ENCODE measurements around the gene MTRR. TPM values are rescaled to one million over a fixed set of nuclear protein-coding genes. Genes with fewer than 3 reads are reported as not detected.
A peak's percentile ranks its signal among the peaks of the same experiment; 100 is the strongest.

The MTRR gene
- total RNA-seq, 2 donors from 2014 or later = 37.4 to 44.0 TPM

DNA sequence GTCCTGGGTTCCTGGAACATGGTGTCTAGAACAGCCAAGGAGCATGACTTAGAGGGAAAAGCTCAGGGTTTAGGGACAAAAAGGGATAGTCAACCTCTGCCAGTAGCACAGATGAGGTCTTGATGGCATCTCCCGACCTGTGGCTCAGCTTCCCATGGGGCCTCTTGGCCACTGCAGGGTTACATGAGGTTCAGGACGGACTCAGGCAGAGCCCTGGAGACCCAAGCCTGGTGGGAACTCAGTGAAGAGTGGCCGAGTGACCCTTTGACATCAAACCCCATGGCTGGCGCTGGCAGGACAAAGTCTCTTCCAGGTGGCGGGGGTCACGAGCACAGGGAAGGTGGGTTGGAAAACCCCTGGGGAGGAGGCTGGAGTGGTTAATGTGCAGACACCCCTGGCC is 57.8 kb downstream of the MTRR start:
- intact Hi-C loops (cut with DNase I, micrococcal nuclease) = loop anchor here in 1 of 2 donors (10.0 kb wide), 1 partner anchor 1288 kb away; no protein-coding TSS in a partner anchor
- DNase-seq (no peak), ATAC-seq (no peak)

DNA sequence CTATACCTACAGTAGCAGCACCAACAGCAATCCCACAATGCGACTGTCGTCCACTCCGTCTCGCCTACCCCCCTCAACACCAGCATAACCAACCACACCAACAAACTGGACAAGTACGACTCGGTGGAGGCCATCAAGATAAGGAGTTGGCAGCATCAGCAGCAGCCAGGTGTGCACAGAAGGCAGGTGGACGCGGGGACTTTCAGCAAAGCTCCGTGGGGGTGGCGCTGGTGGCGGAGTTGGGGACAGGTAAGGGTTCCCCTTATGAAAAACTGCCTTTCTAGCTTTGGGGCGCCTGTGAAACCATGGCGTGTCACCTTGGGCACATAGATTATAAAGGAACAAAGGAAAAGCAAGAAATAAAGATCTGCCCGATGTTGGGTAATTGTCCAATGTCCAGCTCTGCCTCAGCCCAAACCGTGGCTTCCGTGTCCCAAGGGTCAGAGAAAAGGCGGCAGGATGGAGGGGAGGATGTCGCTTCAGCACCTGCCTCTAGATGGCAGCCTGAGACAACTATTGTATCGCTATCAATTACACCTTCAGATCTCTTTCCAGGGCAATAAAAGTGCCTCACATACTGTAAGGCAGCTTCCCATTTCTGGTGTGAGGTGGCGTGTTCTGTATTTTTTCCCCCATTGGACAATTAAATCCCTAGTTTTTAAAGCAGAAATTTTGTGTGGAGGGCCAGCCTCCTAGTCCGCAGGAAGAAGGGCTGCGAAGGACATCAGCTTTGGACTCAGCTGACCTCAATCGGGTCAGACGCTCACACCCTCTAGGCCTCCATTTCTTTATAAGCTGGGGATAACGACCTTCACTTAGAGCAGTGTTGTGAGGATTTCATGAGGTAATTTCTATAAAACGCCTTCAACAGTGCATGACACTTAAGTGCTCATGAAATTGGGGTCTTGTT is 58.8 kb downstream of the MTRR start:
- DNase-seq = peak; percentile 40 to 77
- intact Hi-C loops (cut with DNase I, micrococcal nuclease) = loop anchor here in 1 of 2 donors (10.0 kb wide), 1 partner anchor 1287 kb away; no protein-coding TSS in a partner anchor
- peak; percentile 99 for ATAC-seq

DNA sequence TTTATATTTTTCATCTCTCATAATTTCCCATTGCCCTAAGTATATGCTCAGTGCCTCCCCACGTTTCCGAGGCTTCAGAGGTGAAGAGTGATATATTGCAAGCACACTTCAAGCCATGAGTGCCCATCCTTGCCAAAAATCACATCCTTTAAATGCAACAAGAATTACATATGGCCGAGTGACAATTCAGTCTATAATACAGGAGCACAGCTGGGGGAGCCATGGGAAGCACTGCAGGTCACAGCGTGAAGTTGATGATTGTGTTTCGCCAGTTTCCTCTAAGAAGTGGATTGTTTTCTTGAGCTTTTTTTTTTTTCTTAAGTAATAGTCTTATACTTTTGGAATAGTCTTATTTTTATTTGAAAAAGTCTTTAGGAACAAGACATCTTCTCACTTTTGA is 61.1 kb downstream of the MTRR start:
- intact Hi-C loops (cut with DNase I, micrococcal nuclease) = no loop called here
- no peak for DNase-seq
- ATAC-seq = no peak

DNA sequence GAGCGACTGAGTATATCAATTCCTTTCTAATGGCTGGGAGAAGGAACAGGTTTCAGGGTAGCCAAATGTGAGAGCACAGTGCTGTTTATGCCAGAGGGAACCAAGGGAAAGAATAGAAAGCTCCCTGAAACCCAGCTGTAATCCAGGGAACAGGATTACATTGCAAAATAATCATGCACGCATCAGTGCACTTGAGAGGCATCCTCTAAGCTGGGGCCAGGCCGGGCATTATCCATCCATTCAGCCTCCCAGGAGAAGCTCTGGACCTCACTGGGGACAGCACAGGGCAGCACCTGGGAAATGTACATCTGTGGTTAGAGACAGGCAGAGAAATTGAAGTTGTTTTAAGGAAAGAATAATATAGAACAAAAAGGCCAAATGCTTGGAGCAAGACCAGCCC is 72.7 kb downstream of the MTRR start:
- intact Hi-C loops (cut with DNase I, micrococcal nuclease) = no loop called here
- DNase-seq = no peak
- ATAC-seq = no peak

DNA sequence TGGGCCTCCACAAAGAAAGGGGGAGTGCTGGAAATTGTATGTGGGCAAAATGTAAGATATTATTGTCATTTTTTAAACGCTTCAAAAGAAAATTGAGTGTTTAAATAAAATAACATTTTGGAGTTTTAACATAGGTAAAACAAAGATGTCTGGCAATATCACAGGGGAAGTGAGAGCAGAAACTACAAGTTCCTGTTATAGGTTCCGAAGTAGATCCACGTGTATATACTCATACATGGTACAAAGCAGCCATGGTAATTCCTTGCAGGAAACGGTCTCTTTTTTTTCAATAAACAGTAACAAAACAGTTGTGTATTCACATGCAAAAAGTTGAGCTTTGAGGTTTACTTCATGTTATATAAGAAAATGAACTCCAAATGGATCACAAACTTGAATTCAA is 78.4 kb downstream of the MTRR start:
- intact Hi-C loops (cut with DNase I, micrococcal nuclease) = no loop called here
- ATAC-seq (no peak), DNase-seq (no peak)

Other genes starting within 250 kb of the MTRR start
- gene CFAP90, start 18.0 kb upstream of the MTRR start, total RNA-seq = not detected
- gene FASTKD3, start 117 bp upstream of the MTRR start, total RNA-seq = 10 to 100 TPM in 1 of 2 donors, 1 to 10 TPM in 1; 7.6 to 11.3 TPM